GM19043 (cell line): ENCODE results near the gene PPARD.

Experiments
- ATAC-seq: cut with Tn5 transposase; IDR thresholded peaks from one replicate; pipeline ENCODE4 v1.9.1; 2021; ENCODE audit warnings: low read depth; ENCODE audit not compliant: unreplicated experiment

The PPARD gene

DNA sequence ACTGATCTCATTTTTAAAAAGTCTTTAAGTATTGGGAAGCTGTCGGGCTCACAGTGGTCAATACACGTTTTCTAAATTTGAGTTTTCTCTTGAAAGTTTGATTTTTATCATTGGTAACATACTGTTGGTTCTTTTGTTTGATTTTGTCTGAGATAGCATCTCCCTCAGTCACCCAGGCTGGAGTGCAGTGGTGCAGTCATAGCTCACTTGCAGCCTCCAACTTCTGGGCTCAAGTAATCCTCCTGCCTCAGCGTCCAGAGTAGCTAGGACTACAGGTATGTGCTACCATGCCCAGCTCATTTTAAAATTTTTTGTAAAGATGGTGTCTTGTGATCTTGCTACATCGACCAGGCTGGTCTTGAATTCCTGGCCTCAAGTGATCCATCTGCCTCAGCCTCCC lies 9.1 kb downstream of the PPARD start:
- no peak for ATAC-seq

- no peak for ATAC-seq
Measured at GRCh38 chr6:35352735-35353134, 10.4 kb downstream of the PPARD start.

DNA sequence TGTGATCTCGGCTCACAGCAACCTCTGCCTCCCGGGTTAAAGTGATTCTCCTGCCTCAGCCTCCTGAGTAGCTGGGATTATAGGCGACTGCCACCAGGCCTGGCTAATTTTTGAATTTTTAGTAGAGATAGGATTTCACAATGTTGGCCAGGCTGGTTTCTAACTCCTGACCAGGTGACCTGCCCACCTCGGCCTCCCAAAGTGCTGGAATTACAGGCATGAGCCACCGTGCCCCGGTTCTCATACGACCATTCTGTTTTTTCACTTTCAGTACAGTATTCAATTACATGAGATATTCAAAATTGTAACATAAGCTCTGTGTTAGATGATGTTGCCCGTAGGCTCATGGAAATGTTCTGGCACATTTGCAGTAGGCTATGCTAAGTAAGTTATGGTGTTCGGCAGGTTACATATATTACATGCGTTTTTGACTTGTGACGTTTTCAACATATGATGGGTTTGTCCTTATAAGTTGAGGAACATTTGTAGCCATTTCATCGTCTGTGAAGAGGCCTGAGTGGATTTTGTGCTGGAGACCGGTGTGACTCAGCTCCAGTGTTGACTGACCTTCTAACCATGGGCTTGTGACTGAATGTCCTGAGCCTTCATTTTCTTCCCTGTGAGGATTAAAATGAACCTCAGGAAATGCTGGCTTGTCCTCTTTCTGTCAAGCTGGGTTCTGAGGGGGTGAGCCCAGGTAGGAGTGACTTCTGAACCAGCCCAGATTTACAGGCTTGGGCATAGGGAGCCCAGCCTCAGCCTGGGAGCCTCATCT lies 12.2 kb downstream of the PPARD start:
- ATAC-seq = no peak

DNA sequence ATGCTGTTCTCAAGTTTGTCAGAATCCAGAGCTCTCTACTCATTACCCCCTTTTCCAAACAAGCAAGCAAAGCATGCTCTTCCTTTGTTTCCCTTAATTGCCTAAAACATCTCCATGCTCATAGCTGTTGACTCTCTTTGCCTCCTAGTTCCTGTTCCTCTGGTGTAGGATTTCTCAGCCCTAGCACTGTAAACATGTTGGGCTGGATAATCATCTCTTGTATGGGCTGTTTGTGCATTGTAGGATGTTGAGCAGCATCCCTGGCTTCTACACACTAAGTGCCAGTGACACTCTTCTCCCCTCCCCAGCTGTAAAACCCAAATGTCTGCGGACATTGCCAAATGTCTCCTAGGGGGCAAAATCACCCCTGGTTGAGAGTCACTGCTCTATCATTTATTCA lies 14.0 kb downstream of the PPARD start:
- ATAC-seq = no peak

DNA sequence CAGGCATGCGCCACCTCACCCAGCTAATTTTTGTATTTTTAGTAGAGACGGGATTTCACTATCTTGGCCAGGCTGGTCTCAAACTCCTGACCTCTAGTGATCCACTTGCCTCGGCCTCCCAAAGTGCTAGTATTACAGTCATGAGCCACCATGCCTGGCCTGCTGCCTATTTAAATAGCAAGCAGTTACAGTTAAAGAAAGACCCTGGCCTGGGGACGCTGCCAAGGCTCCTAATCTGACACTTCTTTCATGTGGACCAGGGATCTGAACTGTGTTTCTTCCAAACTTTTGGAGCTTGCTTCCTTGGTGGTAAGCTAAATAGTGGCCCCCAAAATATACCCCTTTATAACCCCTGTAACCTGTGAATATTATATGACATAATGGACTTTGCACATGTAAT lies 15.3 kb downstream of the PPARD start:
- no peak for ATAC-seq

GRCh38 chr6:35358086-35358485 lies 15.7 kb downstream of the PPARD start:
- no peak for ATAC-seq

DNA sequence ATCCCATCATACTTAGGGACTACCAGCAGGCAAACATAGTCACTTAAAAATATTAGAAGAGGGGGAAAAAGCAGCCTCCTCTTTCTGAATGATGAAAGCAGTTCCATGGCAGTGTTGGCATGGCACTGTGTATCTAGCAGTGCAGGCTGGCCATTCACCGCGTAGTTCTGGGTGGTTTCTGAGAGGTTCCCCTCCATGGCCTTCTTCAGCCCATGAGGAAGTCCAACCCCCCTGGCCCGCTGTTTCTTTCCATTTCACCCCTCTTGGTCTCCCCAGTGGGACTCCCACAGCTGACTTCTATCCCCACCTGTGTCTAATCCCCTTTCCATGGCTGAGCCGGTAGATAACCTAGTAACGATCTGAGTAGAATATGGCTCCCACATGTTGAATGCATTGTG lies 17.0 kb downstream of the PPARD start:
- ATAC-seq = no peak

DNA sequence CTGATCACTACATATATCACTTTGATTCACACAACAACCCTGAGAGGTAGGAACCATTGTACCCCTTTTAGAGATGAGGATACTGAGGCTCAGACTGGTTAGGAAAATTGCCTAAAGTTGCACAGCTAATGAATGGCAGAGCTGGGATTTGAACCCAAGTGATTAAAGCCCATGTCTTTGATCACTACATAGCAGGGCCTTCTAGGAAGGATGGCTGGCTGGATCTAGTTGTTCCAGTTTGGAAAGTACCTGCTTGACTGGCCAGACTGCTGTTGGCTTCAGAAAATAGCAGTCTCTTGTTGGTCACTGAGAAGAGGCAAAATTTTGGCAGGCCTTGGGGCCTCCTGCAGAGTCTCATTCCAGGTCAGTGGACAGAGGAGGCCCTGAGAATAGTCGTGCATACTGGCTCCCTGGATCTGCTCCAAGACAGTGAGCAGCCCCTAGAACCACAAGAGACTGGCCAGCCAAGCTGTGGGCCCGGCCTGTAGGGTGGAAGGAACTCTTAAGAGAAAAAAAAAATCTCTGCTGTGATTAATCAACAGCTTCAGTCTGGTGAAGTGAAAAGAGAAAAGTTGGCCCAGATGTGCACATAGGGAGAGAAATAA lies 17.5 kb downstream of the PPARD start:
- ATAC-seq = no peak

GRCh38 chr6:35360349-35361138 lies 18.2 kb downstream of the PPARD start:
- no peak for ATAC-seq

DNA sequence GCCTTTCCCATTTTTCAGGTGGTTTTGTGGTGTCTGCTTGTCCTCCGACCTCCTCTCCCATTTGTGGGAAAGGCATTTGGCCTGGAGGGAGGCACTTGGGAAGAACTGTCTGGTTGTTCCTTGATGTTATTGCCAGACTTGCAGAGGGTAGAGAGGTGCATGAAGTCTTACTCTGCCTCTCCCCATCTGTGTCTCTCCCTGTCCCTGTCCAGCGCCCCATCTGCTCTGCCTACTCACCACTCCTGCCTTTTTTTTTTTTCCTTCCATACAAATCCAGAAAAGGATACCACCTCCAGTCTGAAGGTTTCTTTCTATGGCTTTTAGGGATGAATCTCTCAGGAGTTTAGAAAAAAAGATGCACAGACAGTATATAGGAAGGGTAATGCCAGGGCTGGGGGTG lies 19.8 kb downstream of the PPARD start:
- ATAC-seq = no peak

GRCh38 chr6:35363293-35363750 lies 21.0 kb downstream of the PPARD start:
- no peak for ATAC-seq

GRCh38 chr6:35365594-35366203 lies 23.3 kb downstream of the PPARD start:
- no peak for ATAC-seq

GRCh38 chr6:35366204-35366596 lies 23.8 kb downstream of the PPARD start:
- ATAC-seq = no peak

DNA sequence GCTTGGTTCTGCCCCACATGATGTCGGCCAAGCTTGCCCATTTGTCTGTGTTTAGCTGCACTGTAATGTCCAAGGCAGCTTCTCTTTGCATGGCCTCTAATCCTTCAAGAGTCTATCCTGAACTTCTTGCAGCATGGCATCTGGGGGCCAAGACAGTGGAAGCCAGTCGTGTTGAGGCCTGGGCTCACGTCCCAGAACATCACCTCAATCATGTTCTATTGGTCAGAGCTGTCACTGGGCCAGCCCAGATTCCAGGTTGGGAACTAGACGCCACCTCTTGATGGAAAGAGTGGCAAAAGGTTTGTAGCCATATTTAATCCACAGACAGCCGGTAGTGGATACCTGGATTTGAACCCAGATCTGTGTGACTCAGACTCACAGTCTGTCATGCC lies 25.3 kb downstream of the PPARD start:
- ATAC-seq = no peak

DNA sequence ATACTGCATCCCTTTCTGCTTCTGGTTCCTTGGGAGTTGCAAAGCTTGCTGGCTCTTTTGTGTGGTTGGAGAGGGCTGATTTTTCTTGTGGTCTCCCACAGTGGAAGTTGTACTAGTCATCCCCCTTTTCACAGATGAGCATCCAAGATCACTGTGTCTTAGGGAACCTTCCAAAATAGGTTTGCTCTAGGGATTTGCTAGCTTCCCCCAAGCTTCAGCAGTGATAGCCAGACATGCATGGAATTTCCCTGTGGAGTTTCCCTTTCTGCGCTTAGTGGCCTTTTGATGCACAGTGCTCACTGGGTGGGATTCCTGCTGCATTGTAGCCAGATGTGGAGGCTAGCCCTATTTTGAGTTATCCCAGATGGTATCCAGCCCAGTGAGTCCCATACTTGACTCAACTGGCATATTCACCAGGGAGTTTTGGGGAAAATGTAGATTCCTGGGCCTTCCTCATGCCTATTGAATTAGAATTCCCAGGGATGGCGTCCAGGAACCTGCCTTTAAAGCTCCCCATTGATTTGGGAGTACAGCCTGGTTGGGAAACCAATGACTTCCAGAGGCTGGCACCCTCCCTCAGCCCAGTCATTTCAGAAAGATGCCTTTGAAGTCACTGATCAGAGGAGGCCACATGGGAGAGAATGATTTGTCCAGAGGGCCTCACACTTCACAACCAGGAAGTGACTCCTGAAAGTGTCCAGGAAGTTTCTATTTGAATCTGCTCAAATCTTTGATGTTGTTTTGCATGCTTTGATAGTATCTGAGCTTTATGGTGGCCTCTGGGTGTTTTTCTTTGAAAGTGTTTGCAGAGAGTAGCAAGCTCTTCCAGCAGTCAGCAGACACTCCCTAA lies 25.9 kb downstream of the PPARD start:
- ATAC-seq = no peak

GRCh38 chr6:35370124-35370741 lies 27.9 kb downstream of the PPARD start:
- no peak for ATAC-seq

DNA sequence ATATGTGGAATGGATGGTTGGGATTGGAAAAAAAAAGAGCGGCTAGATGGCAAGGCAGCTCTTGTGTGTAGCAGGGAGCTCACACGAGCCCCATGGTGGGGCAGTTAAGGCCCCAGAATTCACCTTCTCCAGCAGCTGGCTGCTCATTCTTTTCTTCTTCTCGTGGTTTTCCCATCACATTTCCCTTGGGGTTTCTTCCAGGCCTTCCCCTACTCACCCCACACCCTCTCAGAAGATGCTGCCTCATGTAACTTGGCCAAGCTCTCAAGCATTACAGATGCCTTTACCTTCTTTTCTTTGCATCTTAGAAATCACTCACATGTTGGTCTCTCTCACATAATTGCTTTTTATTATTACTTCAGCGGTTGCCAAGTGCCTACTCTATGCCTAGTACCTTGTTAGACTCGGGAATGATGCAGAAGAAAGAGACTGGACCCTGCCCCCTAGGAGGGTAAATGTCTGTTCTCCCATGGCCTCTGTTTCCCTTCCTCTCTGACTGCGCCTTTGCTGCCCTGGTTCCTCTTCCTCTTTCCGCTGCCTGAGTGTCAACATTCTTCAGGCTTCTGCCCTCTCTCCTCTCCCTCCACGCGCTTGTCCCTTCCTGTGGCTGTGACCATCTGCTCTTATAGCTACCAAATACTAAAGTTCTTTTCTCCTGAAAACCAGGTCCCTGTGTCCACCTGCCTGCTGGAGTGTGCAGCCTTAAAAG lies 28.6 kb downstream of the PPARD start:
- ATAC-seq = no peak

GRCh38 chr6:35371494-35372262 lies 29.3 kb downstream of the PPARD start:
- no peak for ATAC-seq
